KMS-11 (cell line): Measurements from ENCODE around the gene STAG1.

Experiments used
- H2AFZ ChIP-seq: fragments of 200-600 bp; sonication (generic); 2 replicates; pipeline ENCODE4 v1.6.1; 2016; ENCODE audit warnings: antibody characterized with exemption, mixed run types, low read depth
- H3K27ac ChIP-seq: fragments of 200-600 bp; sonication (generic); 2 replicates; pipeline ENCODE4 v1.6.1; 2016; ENCODE audit warnings: mild to moderate bottlenecking, mixed run types
- H3K27me3 ChIP-seq: fragments of 200-600 bp; sonication (generic); 2 replicates; pipeline ENCODE4 v1.6.1; 2017; ENCODE audit warnings: mild to moderate bottlenecking, low read depth, mixed run types, moderate library complexity; ENCODE audit not compliant: insufficient read depth
- H3K36me3 ChIP-seq: fragments of 200-600 bp; sonication (generic); 2 replicates; pipeline ENCODE4 v1.6.1; 2017; ENCODE audit warnings: mild to moderate bottlenecking, mixed run types; ENCODE audit not compliant: insufficient read depth
- H3K4me1 ChIP-seq: fragments of 200-600 bp; sonication (generic); 2 replicates; pipeline ENCODE4 v1.6.1; 2016; ENCODE audit warnings: mild to moderate bottlenecking, low read depth, mixed run types; ENCODE audit not compliant: poor library complexity, severe bottlenecking
- H3K4me2 ChIP-seq: fragments of 200-600 bp; sonication (generic); 2 replicates; pipeline ENCODE4 v1.7.0; 2016; ENCODE audit warnings: mild to moderate bottlenecking, mixed run types
- H3K4me3 ChIP-seq: fragments of 200-600 bp; sonication (generic); IDR thresholded peaks from 2 replicates; pipeline ENCODE4 v1.6.1; 2017; ENCODE audit warnings: low read depth, low read length, mixed read lengths; ENCODE audit not compliant: insufficient read depth
- H3K79me2 ChIP-seq: fragments of 200-600 bp; sonication (generic); 2 replicates; pipeline ENCODE4 v1.6.1; 2016; ENCODE audit warnings: low read depth, mixed run types; ENCODE audit not compliant: insufficient read depth
- H3K9ac ChIP-seq: fragments of 200-600 bp; sonication (generic); 2 replicates; pipeline ENCODE4 v1.6.1; 2016; ENCODE audit warnings: mild to moderate bottlenecking, mixed run types
- H4K20me1 ChIP-seq: fragments of 200-600 bp; sonication (generic); 2 replicates; pipeline ENCODE4 v1.6.1; 2016; ENCODE audit warnings: mild to moderate bottlenecking, mixed run types; ENCODE audit not compliant: insufficient read depth
- CTCF ChIP-seq: fragments of 200-600 bp; sonication (generic); conservative IDR thresholded peaks from 2 replicates; pipeline ENCODE4 v1.6.1; 2017; ENCODE audit warnings: low read depth, mild to moderate bottlenecking, antibody characterized with exemption, low read length, moderate library complexity, mixed read lengths

Gene STAG1

GRCh38 chr3:136708333-136708985 is 43.7 kb downstream of the STAG1 start:
- Histone ChIP-seq H2AFZ (no peak overlapping the region), H3K4me3 (no peak overlapping the region), H3K27me3 (no peaks in the 10 kb centered on the region), H3K4me1 (peaks cover 6% of the 10 kb centered on the region), H3K4me2 (no peak overlapping the region), H3K27ac (no peak overlapping the region), H4K20me1 (no peaks in the 10 kb centered on the region; the same call in 1 of the 2 replicates), H3K79me2 (peaks cover 96% of the 10 kb centered on the region), H3K9ac (no peak overlapping the region), H3K36me3 (no peaks in the 10 kb centered on the region)
- TF ChIP-seq CTCF = no peak

- peaks cover 96% of the 10 kb centered on the region for H3K79me2 ChIP-seq
- no peaks in the 10 kb centered on the region for H3K27me3 ChIP-seq
- no peak overlapping the region for H3K4me3 ChIP-seq
- peaks cover 3% of the 10 kb centered on the region for H3K4me1 ChIP-seq
- no peak overlapping the region for H3K9ac ChIP-seq
- H3K4me2 ChIP-seq = no peak overlapping the region
- TF ChIP-seq CTCF = no peak
- peaks cover 4% of the 10 kb centered on the region; the same call in 1 of the 2 replicates for H4K20me1 ChIP-seq
- H3K27ac ChIP-seq = no peak overlapping the region
- H3K36me3 ChIP-seq = no peaks in the 10 kb centered on the region
- H2AFZ ChIP-seq = no peak overlapping the region
These were observed 48.7 kb downstream of the STAG1 start for GRCh38 chr3:136703429-136703828.

- Histone ChIP-seq H3K27me3 (no peaks in the 10 kb centered on the region), H4K20me1 (peaks cover 4% of the 10 kb centered on the region; the same call in 1 of the 2 replicates), H3K9ac (no peak overlapping the region), H3K4me3 (no peak overlapping the region), H3K4me2 (no peak overlapping the region), H3K36me3 (no peaks in the 10 kb centered on the region), H3K4me1 (no peaks in the 10 kb centered on the region), H2AFZ (no peak overlapping the region), H3K27ac (no peak overlapping the region), H3K79me2 (peaks cover 97% of the 10 kb centered on the region)
- no peak for TF ChIP-seq CTCF
These were observed 52.8 kb downstream of the STAG1 start for GRCh38 chr3:136699271-136699828.

GRCh38 chr3:136698361-136698760 is 53.8 kb downstream of the STAG1 start:
- no peak overlapping the region for H3K4me3 ChIP-seq
- no peak overlapping the region for H2AFZ ChIP-seq
- peaks cover 99% of the 10 kb centered on the region for H3K79me2 ChIP-seq
- no peak for TF ChIP-seq CTCF
- no peaks in the 10 kb centered on the region for H3K4me1 ChIP-seq
- H3K9ac ChIP-seq = no peak overlapping the region
- H3K27me3 ChIP-seq = no peaks in the 10 kb centered on the region
- H4K20me1 ChIP-seq = peaks cover 4% of the 10 kb centered on the region; the same call in 1 of the 2 replicates
- H3K36me3 ChIP-seq = no peaks in the 10 kb centered on the region
- no peak overlapping the region for H3K27ac ChIP-seq
- H3K4me2 ChIP-seq = no peak overlapping the region
